ENCODE measurements around the gene SMIM29.

SMIM29 gene

DNA sequence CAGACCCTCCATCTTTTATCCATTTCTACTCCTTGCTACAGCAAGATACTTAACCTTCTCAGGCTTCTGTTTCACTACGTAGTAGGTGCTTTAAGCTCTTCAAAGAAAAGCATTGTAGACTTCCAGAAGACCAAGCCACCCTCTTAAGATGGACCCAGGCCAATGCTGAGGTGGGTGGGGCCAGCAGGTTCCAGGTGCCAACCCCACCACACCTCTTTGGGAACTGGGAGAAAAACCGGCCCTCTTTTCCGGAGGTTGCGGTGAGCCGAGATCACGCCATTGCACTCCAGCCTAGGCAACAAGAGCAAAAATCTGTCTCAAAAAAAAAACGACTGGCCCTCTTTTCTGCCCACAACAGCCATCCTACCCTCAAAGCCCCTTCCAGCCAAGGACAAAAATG lies 22.7 kb downstream of the SMIM29 start:
- DNase-seq (ENCODE audit: low read depth): no peak

DNA sequence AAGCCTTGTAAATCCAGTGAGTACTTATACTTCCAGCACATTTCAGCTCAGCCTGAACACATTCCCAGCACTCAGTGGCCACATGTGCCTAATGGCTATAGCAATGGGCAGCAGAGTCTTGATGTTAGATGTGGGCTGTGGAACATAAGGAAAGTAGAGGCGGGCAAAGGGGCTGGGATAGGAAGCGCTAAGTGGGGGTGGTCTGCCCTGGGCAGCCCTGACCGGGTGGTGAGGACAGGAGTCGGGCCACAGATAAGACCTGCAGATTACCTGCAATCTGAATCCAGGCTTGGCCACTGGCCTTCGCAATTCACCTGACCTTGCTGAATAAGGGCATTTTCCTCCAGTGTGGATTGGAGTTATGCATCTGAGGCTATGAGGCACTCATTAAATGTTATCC lies 23.3 kb downstream of the SMIM29 start:
- no peak for DNase-seq (ENCODE audit: low read depth)

DNA sequence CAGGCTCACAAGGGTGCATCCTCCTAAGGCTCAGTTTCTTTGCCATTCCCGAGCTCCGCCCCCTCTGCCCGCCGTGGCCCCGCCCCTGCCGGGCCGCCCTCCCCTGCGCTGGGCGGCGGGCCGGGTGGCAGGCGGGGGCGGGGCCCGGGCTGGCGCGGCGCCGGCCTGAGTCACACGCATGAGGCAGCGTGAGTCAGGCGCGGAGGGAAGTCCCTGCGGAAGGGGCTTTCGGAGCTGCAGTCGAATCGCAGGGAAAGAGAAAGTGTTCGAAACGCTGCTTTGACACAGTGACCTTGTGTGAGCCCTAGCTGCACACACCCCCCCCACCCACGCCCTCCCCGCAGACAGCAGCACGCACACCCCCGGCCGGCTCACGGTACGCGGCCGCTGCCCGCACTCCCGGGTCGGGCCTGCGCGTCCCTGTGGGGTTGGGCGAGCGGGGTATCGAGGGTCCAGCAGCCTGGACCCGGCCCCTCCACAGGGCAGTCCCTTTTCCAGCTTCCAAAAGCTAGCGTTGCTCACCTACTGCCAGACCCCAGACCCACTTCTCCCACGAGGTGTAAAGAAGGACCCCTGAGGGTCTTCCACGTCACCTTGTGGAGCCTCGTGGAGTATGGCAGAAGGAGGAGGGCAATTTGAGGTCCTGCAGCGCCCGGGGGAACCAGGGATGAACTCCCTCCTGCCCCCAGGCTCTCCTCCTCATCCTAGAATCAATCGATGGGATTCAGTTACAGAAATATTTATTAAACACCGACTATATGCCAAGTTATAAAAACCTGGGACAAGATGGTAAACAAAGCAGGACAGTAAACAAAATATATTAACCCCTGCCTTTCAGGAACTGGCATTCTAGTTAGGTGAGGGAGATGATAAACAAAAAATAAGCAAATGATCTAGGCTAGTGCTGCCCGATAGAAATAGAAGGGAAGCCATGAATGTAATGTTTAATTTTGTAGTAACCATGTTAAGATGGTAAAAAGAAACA lies 24.6 kb downstream of the SMIM29 start:
- no peak for DNase-seq (ENCODE audit: low read depth)

DNA sequence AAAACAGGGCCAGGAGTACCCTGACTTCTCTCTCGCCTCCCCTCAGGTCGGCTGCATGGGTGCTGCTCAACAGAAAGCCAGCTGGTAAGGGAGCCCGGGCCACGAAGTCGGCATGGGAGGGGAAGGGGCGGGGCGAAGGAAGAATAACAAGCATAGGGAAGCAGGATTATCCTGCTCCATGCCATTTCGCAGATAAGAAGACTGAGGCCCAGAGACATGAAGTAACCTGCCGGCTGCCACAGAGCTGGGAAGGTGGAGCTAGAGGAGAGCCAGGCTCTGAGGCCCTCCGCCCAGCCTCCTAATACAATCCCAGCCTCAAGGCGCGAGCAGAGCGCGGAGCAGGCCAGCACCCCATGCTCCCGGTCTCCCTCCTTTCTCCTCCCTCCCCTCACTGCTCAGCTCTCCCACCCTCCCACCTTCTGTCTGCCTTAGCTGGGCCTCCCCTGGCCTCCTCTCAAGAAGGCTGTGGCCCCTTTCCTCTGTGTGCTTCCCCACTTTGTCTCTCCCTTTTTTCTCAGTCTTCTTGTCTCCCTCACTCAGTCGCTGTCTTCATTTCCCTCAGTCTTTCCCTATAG lies 25.3 kb downstream of the SMIM29 start:
- DNase-seq (ENCODE audit: low read depth): no peak

DNA sequence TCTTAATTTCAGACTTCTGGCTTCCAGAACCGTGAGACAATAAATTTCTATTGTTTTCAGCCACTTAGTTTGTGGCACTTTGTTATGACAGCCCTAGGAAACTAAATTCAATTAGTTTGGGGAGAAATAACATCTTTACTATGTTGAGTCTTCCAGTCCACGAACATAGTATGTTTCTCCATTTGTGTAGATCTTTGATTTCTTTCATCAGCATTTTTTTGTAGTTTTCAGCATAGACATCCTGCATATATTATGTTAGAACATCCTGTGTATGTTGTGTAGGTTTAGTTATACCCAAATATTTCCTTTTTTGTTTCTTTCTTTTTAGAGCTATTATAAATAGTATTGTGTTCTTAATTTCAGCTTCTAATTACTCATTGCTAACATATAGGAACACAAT lies 30.1 kb downstream of the SMIM29 start:
- no peak for DNase-seq (ENCODE audit: low read depth)

DNA sequence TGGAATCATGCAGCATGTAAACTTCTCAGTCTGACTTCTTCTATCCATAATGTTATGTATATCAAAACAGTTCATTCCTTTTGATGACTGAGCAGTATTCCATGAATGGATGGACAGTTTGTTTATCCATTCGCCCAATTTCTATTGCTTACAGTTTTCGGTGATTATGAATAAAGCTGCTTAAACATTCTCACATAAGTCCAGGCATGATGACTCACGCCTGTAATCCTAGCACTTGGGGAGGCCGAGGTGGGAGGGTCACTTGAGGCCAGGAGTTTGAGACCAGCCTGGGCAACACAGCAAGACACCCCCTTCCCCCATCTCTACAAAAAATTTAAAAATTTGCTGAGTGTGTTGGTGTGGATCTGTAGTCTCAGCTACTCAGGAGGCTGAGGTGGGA lies 35.0 kb downstream of the SMIM29 start:
- DNase-seq (ENCODE audit: low read depth): no peak

DNA sequence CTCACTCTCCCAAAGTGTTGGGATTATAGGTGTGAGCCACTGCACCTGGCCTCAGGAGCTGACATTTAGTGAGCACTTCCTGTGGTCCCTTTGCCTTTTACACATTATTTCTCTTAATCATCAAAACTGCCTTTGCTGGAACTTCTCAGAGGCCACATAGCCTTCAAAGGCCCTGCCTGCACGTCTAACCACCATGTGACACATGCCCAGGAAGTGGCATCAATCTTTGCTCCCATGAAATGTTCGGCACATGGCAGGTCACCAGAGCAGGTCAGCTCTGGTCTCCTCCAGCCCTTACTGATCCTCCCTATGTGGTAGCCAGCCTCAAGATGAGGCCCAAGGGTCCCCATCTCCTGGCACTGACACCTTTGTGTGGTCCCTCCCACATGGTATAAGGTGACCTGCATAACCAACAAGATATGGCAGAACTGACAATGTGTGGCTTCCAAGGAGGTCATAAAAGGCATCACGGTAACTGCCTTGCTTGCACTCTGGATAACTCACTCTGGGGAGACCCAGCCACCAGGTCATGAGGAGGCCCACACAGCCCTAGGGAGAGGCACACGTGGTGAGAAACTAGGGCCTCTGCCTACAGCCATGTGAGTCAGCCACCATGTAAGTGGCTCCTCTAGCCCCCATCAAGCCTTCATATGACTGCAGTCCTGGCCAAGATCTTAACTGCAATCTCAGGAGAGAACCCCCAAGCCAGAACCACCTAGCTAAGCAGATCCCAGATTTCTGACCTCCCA lies 40.9 kb downstream of the SMIM29 start:
- no peak for DNase-seq (ENCODE audit: low read depth)

DNA sequence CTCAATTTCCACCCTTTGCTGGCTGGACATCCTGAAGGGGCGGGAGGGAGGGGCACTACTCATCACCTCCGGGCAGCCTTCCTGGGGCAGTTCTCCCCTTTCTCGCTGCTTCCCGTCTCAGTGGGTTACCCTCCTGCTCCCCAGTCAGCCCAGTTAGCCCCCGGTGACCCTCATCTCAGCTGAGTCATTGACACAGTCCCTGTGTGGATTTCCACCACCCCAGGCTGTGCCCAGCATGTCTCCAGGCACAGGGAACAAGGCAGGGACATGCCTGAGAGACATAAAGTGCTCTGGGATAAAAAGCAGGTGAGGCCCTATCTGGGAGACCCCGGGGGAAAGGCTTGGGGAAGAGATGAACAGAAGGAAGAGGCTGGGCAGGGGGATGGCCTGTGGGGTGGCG lies 42.1 kb downstream of the SMIM29 start:
- DNase-seq (ENCODE audit: low read depth): no peak

DNA sequence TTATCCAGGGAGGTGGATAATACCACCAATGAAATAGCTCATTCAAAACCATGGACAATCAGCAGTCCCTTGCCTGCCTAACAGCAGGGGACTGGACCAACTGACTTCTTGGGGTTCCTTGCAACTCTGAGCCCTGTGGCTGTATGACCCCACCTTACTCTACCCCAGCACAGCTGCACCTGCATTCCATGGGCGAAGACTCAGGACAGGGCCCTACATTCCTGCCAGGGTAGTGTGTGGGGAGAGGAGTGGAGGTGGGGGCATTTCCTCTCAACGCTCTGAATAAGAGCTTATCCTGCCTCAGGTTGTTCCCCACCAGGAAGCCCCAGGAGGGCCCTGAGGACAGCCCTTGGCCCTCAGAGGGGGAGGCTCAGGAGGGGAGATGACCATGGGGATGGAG lies 42.9 kb downstream of the SMIM29 start:
- no peak for DNase-seq (ENCODE audit: low read depth)

DNA sequence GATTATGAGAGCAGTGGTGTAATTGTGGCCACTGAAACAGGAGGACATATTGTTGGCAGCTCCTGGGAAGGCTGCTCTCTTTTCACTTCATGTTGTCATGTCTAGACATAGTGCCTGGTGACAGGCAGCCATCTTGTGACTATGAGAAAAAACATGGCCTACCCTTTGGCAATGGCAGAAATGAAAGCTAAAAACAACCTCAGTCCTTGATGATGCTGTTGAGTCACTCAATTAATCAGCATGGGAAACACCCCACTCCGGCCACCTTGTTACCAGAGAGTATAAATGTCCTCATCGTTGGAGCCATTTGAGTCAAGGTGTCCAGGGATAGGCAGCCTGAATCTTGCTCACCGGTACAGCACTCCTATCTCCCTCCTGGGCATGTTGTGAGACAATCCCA lies 43.3 kb downstream of the SMIM29 start:
- DNase-seq (ENCODE audit: low read depth): no peak

DNA sequence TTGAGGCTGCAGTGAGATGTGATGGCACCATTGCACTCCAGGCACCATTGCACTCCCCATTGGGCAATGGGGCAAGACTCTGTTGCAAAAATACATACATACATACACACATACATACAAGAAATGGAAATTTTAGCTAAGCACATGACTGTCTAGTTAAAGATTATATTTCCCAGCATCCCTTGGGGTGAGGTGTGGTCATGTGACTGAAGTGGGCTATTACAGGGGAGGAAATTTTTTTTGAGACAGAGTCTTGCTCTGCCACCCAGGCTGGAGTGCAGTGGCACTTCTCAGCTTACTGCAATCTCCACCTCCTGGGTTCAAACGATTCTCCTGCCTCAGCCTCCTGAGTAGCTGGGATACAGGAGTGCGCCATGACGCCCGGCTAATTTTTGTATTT lies 44.1 kb downstream of the SMIM29 start:
- no peak for DNase-seq (ENCODE audit: low read depth)

DNA sequence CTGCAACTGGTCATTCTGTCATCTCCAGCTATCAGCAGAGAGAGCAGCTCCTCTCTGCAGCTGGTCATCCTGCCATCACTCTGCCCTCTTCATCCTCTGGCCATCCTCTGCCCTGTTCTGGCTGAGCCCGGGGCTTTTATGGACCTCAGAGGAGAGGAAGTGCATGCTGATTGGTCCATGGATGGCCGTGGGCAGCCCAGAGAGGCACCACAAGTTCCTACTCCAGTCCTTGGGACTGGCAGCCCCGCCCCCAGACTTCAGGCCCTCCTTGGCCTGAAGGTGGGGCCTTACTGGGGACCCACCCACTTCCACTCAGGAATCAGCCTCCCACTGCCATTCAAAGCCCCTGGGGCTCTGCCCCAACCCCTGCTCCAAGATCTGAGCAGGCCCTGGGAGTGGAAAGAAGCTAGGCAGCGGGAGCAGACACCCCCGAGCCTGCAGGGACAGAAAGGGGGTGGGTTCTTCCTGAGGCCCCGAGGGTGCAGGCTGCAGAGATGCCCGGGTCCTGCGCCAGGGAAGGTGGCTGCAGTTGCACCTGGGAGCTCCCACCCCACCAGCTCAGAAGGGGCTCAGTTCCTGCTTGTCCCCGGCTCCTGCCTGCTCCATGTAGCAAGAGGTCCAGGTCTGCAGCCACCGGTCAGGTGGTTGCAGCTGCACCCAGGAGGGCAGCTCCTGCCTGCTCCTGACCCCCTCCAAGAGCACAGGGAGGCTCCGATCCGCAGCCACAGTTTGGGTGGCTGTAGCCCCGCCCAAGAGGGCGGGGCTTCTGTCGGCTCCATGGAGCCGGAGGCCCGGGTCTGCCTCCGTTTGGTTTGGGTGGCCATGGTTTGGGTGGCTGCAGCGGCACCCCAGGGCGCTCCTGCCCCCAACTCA lies 46.2 kb downstream of the SMIM29 start:
- no peak for DNase-seq (ENCODE audit: low read depth)

DNA sequence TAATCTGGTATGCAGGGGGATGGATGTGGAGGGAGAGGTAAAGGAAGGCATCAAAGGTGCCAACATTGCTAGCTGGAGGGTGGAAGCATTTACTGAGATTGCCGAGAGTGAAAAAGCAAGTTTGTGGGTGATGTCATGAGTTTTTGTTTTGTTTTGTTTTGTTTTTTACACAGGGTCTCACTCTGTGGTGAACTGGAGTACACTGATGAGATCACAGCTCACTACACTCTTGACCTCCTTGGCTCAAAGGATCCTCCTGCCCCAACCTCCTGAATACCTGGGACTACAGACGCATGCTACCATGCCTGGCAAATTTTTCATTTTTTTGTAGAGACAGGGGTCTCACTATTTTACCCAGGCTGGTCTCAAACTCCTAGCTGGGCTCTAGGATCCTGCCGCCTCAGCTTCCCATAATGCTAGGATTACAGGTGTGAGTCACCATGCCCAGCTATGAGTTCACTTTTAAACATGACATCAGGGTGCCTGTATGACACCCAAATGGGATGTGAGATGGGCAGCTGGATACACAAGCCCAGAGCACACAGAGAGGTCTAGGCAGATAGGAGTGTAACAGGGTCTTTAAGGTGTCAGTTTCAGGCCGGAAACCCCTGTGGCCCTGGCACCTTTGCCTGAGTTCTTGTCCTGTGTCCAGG lies 47.2 kb downstream of the SMIM29 start:
- no peak for DNase-seq (ENCODE audit: low read depth)

DNA sequence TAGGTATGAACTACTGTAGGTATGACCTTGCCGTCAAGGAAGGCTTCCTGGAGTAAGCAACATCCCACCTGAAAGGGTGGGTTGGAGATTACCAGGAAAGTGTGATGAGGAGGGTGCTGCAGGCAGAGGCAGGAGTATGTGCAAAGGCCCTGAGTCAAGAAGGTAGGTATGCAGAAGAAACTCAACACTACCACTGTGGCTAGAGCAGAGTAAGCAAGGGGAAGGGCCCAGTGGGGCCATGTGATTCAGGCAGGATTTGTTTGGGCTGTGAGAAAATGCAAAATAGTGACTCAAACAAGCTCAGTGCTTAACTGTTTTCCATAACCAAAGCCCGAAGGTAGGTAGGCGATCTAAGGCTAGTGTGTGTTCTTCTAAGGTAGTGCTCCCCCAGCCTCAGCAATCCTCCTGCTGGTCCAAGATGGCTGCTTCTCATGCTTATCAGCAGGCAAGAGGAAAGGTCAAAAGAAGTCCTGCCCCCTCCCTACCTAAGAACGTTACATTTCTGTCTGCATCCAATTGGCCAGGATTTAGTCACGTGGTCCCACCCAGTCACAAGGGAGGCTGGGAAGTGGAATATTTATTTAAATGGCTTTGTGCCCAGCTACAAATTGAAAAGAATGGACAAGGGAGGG lies 48.4 kb downstream of the SMIM29 start:
- DNase-seq (ENCODE audit: low read depth): no peak

DNA sequence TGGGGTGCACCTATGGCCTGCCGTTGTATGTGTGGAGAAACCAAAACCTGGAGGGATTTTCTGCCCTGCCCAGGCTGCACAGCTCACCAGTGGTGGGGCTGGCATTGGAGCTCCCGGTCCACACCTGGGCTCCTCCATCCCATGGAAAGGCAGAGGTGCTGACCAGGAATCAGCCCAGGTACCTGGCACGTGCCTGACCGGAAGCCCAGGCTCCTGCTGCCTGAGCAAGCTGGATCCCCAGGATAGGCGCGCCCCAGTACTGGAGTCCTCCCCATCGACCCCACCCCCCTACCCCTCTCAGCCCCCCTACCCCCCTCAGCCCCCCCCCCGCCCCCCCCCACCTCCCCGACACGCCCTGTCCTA lies 52.0 kb downstream of the SMIM29 start:
- no peak for DNase-seq (ENCODE audit: low read depth)
